Measurements from ENCODE around the gene HNRNPD. TPM values are rescaled to one million over a fixed set of nuclear protein-coding genes. Genes with fewer than 3 reads are reported as not detected.
"Not testable (repeated sequence)": the region's sequence is repeated elsewhere in the genome, so short reads cannot be mapped to it uniquely, and the experiment has no call there.

The HNRNPD gene
- total and polyA plus RNA-seq, 4 experiments from 2014 or later = 158 to 268 (median 241) TPM

GRCh38 chr4:82403725-82404124 lies 29.9 kb upstream of the HNRNPD start:
- Histone ChIP-seq H3K4me1 (ENCODE audit: insufficient read depth, low read length) (no peaks in the 10 kb centered on the region), H3K27me3 (ENCODE audit: insufficient read depth, low read length) (no peaks in the 10 kb centered on the region), H3K4me3 (ENCODE audit: low read length in 2 of 2) (no peak overlapping the region), H3K36me3 (ENCODE audit: insufficient read depth, low read length) (no peaks in the 10 kb centered on the region), H3K27ac (ENCODE audit: low read depth, low read length) (no peak overlapping the region), H3K9me3 (ENCODE audit: control insufficient read depth in 1 of 2, low read length in 2 of 2) (no peaks in the 10 kb centered on the region)
- no peak overlapping the region for H3K27ac Mint-ChIP-seq
- ChIA-PET CTCF (ENCODE audit: partially characterized antibody) (no interaction called here), POLR2A (ENCODE audit: partially characterized antibody) (no interaction called here)
- intact Hi-C loops (cut with micrococcal nuclease) = no loop called here
- H3K9me3 Mint-ChIP-seq = no peaks in the 10 kb centered on the region
- H3K36me3 Mint-ChIP-seq = no peaks in the 10 kb centered on the region
- DNase-seq = no peak
- H3K4me3 Mint-ChIP-seq = no peak overlapping the region
- H3K4me1 Mint-ChIP-seq = peaks cover 0 to 1% (median 0%) of the 10 kb centered on the region in 4 donors
- H3K27me3 Mint-ChIP-seq = peaks cover 0 to 2% of the 10 kb centered on the region in 2 donors

- intact Hi-C loops (cut with micrococcal nuclease) = no loop called here
- H3K27me3 ChIP-seq (ENCODE audit: insufficient read depth, low read length) = no peaks in the 10 kb centered on the region
- H3K9me3 ChIP-seq (ENCODE audit: control insufficient read depth in 1 of 2, low read length in 2 of 2) = no peaks in the 10 kb centered on the region
- ChIA-PET CTCF (ENCODE audit: partially characterized antibody) (no interaction called here), POLR2A (ENCODE audit: partially characterized antibody) (interaction anchor here (1.1 kb wide), 1 partner anchor 27 kb away, joined by 4 read pairs; no protein-coding TSS in a partner anchor)
- no peak overlapping the region for H3K27ac ChIP-seq (ENCODE audit: low read depth, low read length)
- Mint-ChIP-seq H3K4me3 (no peak overlapping the region), H3K27me3 (peaks cover 0 to 6% of the 10 kb centered on the region in 2 donors), H3K27ac (no peak overlapping the region), H3K4me1 (peaks cover 0 to 1% (median 0%) of the 10 kb centered on the region in 4 donors), H3K36me3 (no peaks in the 10 kb centered on the region), H3K9me3 (no peaks in the 10 kb centered on the region)
- no peak overlapping the region for H3K4me3 ChIP-seq (ENCODE audit: low read length in 2 of 2)
- no peaks in the 10 kb centered on the region for H3K4me1 ChIP-seq (ENCODE audit: insufficient read depth, low read length)
- H3K36me3 ChIP-seq (ENCODE audit: insufficient read depth, low read length) = no peaks in the 10 kb centered on the region
- DNase-seq = no peak
Observed at GRCh38 chr4:82402196-82402775, 28.5 kb upstream of the HNRNPD start.

GRCh38 chr4:82401600-82401999 lies 27.8 kb upstream of the HNRNPD start:
- H3K4me1 ChIP-seq (ENCODE audit: insufficient read depth, low read length) = no peaks in the 10 kb centered on the region
- DNase-seq = no peak
- no peaks in the 10 kb centered on the region for H3K9me3 ChIP-seq (ENCODE audit: control insufficient read depth in 1 of 2, low read length in 2 of 2)
- Mint-ChIP-seq H3K9me3 (no peaks in the 10 kb centered on the region), H3K36me3 (no peaks in the 10 kb centered on the region), H3K4me3 (no peak overlapping the region), H3K27me3 (peaks cover 0 to 6% of the 10 kb centered on the region in 2 donors), H3K27ac (no peak overlapping the region), H3K4me1 (peaks cover 0 to 1% (median 0%) of the 10 kb centered on the region in 4 donors)
- H3K36me3 ChIP-seq (ENCODE audit: insufficient read depth, low read length) = no peaks in the 10 kb centered on the region
- ChIA-PET POLR2A (ENCODE audit: partially characterized antibody) (interaction anchor here (1.1 kb wide), 1 partner anchor 28 kb away, joined by 4 read pairs; no protein-coding TSS in a partner anchor), CTCF (ENCODE audit: partially characterized antibody) (no interaction called here)
- H3K4me3 ChIP-seq (ENCODE audit: low read length in 2 of 2) = no peak overlapping the region
- intact Hi-C loops (cut with micrococcal nuclease) = no loop called here
- H3K27me3 ChIP-seq (ENCODE audit: insufficient read depth, low read length) = no peaks in the 10 kb centered on the region
- H3K27ac ChIP-seq (ENCODE audit: low read depth, low read length) = no peak overlapping the region

- ChIA-PET POLR2A (ENCODE audit: partially characterized antibody) (no interaction called here), CTCF (ENCODE audit: partially characterized antibody) (interaction anchor here (0.9 kb wide), 1 partner anchor 38 kb away, joined by 4 read pairs; no protein-coding TSS in a partner anchor)
- Histone ChIP-seq H3K27me3 (ENCODE audit: insufficient read depth, low read length) (no peaks in the 10 kb centered on the region), H3K36me3 (ENCODE audit: insufficient read depth, low read length) (no peaks in the 10 kb centered on the region), H3K4me1 (ENCODE audit: insufficient read depth, low read length) (no peaks in the 10 kb centered on the region), H3K4me3 (ENCODE audit: low read length in 2 of 2) (no peak overlapping the region), H3K27ac (ENCODE audit: low read depth, low read length) (no peak overlapping the region), H3K9me3 (ENCODE audit: control insufficient read depth in 1 of 2, low read length in 2 of 2) (no peaks in the 10 kb centered on the region)
- H3K9me3 Mint-ChIP-seq = no peaks in the 10 kb centered on the region
- H3K4me1 Mint-ChIP-seq = no peaks in the 10 kb centered on the region
- H3K27me3 Mint-ChIP-seq = peaks cover 2 to 10% of the 10 kb centered on the region in 2 donors
- no peak overlapping the region for H3K27ac Mint-ChIP-seq
- no peaks in the 10 kb centered on the region for H3K36me3 Mint-ChIP-seq
- intact Hi-C loops (cut with micrococcal nuclease) = no loop called here
- no peak overlapping the region for H3K4me3 Mint-ChIP-seq
- DNase-seq = no peak
Observed at GRCh38 chr4:82398263-82398662, 24.5 kb upstream of the HNRNPD start.

- POLR2A ChIA-PET (ENCODE audit: partially characterized antibody) = interaction anchor here (0.9 kb wide), 1 partner anchor 26 kb away, joined by 5 read pairs; no protein-coding TSS in a partner anchor
- H3K27me3 ChIP-seq (ENCODE audit: insufficient read depth, low read length) = no peaks in the 10 kb centered on the region
- H3K4me3 ChIP-seq (ENCODE audit: low read length in 2 of 2) = no peak overlapping the region
- CTCF ChIA-PET (ENCODE audit: partially characterized antibody) = interaction anchor here (0.6 to 0.9 kb wide), 4 partner anchors 37 to 548 kb away, joined by 3 to 4 read pairs (median 3); no protein-coding TSS in a partner anchor
- no peaks in the 10 kb centered on the region for H3K9me3 Mint-ChIP-seq
- no peaks in the 10 kb centered on the region for H3K9me3 ChIP-seq (ENCODE audit: control insufficient read depth in 1 of 2, low read length in 2 of 2)
- H3K36me3 Mint-ChIP-seq = no peaks in the 10 kb centered on the region
- intact Hi-C loops (cut with micrococcal nuclease) = no loop called here
- no peak overlapping the region for H3K4me3 Mint-ChIP-seq
- H3K27me3 Mint-ChIP-seq = peaks cover 2 to 10% of the 10 kb centered on the region in 2 donors
- no peaks in the 10 kb centered on the region for H3K4me1 Mint-ChIP-seq
- H3K27ac ChIP-seq (ENCODE audit: low read depth, low read length) = no peak overlapping the region
- no peaks in the 10 kb centered on the region for H3K36me3 ChIP-seq (ENCODE audit: insufficient read depth, low read length)
- DNase-seq = no peak
- H3K27ac Mint-ChIP-seq = no peak overlapping the region
- no peaks in the 10 kb centered on the region for H3K4me1 ChIP-seq (ENCODE audit: insufficient read depth, low read length)
Observed at GRCh38 chr4:82397527-82397926, 23.7 kb upstream of the HNRNPD start.

GRCh38 chr4:82394896-82395295 lies 21.1 kb upstream of the HNRNPD start:
- DNase-seq = no peak
- Mint-ChIP-seq H3K27me3 (peaks cover 3 to 10% of the 10 kb centered on the region in 2 donors), H3K36me3 (no peaks in the 10 kb centered on the region), H3K4me3 (no peak overlapping the region), H3K4me1 (no peaks in the 10 kb centered on the region), H3K27ac (no peak overlapping the region), H3K9me3 (no peaks in the 10 kb centered on the region)
- intact Hi-C loops (cut with micrococcal nuclease) = no loop called here
- POLR2A ChIA-PET (ENCODE audit: partially characterized antibody) = interaction anchor here (0.6 to 1.1 kb wide), 2 partner anchors 9 to 21 kb away, joined by 3 read pairs; partner anchors contain the start of gene HNRNPD
- no peaks in the 10 kb centered on the region for H3K4me1 ChIP-seq (ENCODE audit: insufficient read depth, low read length)
- no peak overlapping the region for H3K27ac ChIP-seq (ENCODE audit: low read depth, low read length)
- no peaks in the 10 kb centered on the region for H3K9me3 ChIP-seq (ENCODE audit: control insufficient read depth in 1 of 2, low read length in 2 of 2)
- CTCF ChIA-PET (ENCODE audit: partially characterized antibody) = interaction anchor here (0.9 to 1.1 kb wide), 2 partner anchors 11 to 34 kb away, joined by 3 to 4 read pairs; no protein-coding TSS in a partner anchor
- no peak overlapping the region for H3K4me3 ChIP-seq (ENCODE audit: low read length in 2 of 2)
- no peaks in the 10 kb centered on the region for H3K36me3 ChIP-seq (ENCODE audit: insufficient read depth, low read length)
- H3K27me3 ChIP-seq (ENCODE audit: insufficient read depth, low read length) = no peaks in the 10 kb centered on the region

GRCh38 chr4:82390061-82390460 lies 16.3 kb upstream of the HNRNPD start:
- H3K9me3 ChIP-seq (ENCODE audit: control insufficient read depth in 1 of 2, low read length in 2 of 2); DNase-seq; intact Hi-C loops (cut with micrococcal nuclease); H3K4me3 ChIP-seq (ENCODE audit: low read length in 2 of 2); H3K36me3 Mint-ChIP-seq; H3K27ac ChIP-seq (ENCODE audit: low read depth, low read length); H3K27ac Mint-ChIP-seq; CTCF ChIA-PET (ENCODE audit: partially characterized antibody); H3K4me3 Mint-ChIP-seq; H3K9me3 Mint-ChIP-seq; H3K4me1 ChIP-seq (ENCODE audit: insufficient read depth, low read length); H3K4me1 Mint-ChIP-seq; H3K27me3 ChIP-seq (ENCODE audit: insufficient read depth, low read length); H3K36me3 ChIP-seq (ENCODE audit: insufficient read depth, low read length): not testable (repeated sequence)
- peaks cover 6 to 12% of the 10 kb centered on the region in 2 donors for H3K27me3 Mint-ChIP-seq
- POLR2A ChIA-PET (ENCODE audit: partially characterized antibody) = interaction anchor here (1.0 kb wide), 1 partner anchor 12 kb away, joined by 3 read pairs; no protein-coding TSS in a partner anchor
